NT2/D1 (cell line): ENCODE data around the gene HORMAD2.

Source experiments
- DNase-seq: peaks from one replicate; pipeline ENCODE4 v3.0.0-alpha.2; 2011; ENCODE audit warnings: low read depth, low spot score
- H3K27me3 ChIP-seq: 2 replicates; pipeline ENCODE4 v1.6.0; 2011; ENCODE audit warnings: mild to moderate bottlenecking; ENCODE audit not compliant: insufficient read length, insufficient read depth
- H3K36me3 ChIP-seq: 2 replicates; pipeline ENCODE4 v1.6.1; 2011; ENCODE audit warnings: mild to moderate bottlenecking, low read length, mixed read lengths; ENCODE audit not compliant: insufficient read depth, insufficient read length
- H3K4me1 ChIP-seq: 2 replicates; pipeline ENCODE4 v1.5.1; 2011; ENCODE audit not compliant: insufficient read depth, insufficient read length
- H3K4me3 ChIP-seq: 2 replicates; pipeline ENCODE4 v1.5.1; 2011; ENCODE audit warnings: low read depth; ENCODE audit not compliant: insufficient read length
- H3K9ac ChIP-seq: 2 replicates; pipeline ENCODE4 v1.6.0; 2011; ENCODE audit warnings: low read depth; ENCODE audit not compliant: insufficient read length
- H3K9me3 ChIP-seq: 2 replicates; pipeline ENCODE4 v1.5.1; 2011; ENCODE audit warnings: mild to moderate bottlenecking, low read length; ENCODE audit not compliant: insufficient read depth
- SUZ12 ChIP-seq: IDR thresholded peaks from 2 replicates; pipeline ENCODE4 v1.6.1; 2011; ENCODE audit not compliant: insufficient read length, insufficient read depth; ENCODE audit errors: extremely low read depth
- YY1 ChIP-seq: IDR thresholded peaks from 2 replicates; pipeline ENCODE4 v1.6.1; 2011; ENCODE audit not compliant: insufficient read length, insufficient read depth
- ZNF274 ChIP-seq: IDR thresholded peaks from 2 replicates; pipeline ENCODE4 v1.6.1; 2011; ENCODE audit warnings: mild to moderate bottlenecking, low read depth, low read length

HORMAD2 gene

GRCh38 chr22:30040499-30041260, 39.6 kb upstream of the HORMAD2 start:
- Histone ChIP-seq H3K4me1 (peaks cover 3% of the 10 kb centered on the region), H3K9ac (no peak overlapping the region), H3K4me3 (no peak overlapping the region), H3K36me3 (no peaks in the 10 kb centered on the region), H3K27me3 (no peaks in the 10 kb centered on the region), H3K9me3 (no peaks in the 10 kb centered on the region)
- no peak for DNase-seq
- no peak for TF ChIP-seq ZNF274
- no peak for TF ChIP-seq YY1
- TF ChIP-seq SUZ12 = no peak

- no peaks in the 10 kb centered on the region for H3K4me1 ChIP-seq
- TF ChIP-seq ZNF274 = no peak
- TF ChIP-seq YY1 = no peak
- no peak for TF ChIP-seq SUZ12
These were observed 38.8 kb upstream of the HORMAD2 start for GRCh38 chr22:30041475-30041874.

DNA sequence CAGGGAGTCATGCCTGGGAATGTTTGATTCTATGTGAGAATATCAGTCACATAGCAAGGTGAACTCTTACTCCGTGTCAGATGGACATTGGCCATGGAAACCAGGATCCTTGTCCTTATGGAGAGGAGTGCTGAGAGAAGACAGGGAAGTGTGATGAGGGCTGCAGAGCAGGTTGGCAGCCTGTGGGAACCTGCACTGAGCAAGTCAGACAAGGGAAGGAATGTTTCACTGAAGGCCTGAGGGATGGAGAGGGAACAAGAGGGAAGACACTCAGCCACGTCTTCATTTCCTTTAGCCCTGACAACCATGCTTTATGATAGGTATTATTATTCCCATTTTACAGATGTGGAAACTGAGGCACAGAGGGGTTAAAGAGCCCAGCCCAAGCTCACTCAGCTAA, 38.4 kb upstream of the HORMAD2 start:
- DNase-seq = no peak
- H3K36me3 ChIP-seq = peaks cover 7% of the 10 kb centered on the region
- H3K9me3 ChIP-seq = no peaks in the 10 kb centered on the region
- H3K27me3 ChIP-seq = no peaks in the 10 kb centered on the region
- no peak for TF ChIP-seq ZNF274
- TF ChIP-seq SUZ12 = no peak
- TF ChIP-seq YY1 = no peak
- H3K9ac ChIP-seq = no peak overlapping the region
- no peaks in the 10 kb centered on the region for H3K4me1 ChIP-seq
- no peak overlapping the region for H3K4me3 ChIP-seq

More at GRCh38 chr22:30041475-30041874, 38.8 kb upstream of the HORMAD2 start:
- no peak overlapping the region for H3K4me3 ChIP-seq
- no peaks in the 10 kb centered on the region for H3K27me3 ChIP-seq
- peaks cover 3% of the 10 kb centered on the region for H3K36me3 ChIP-seq
- DNase-seq = no peak
- no peaks in the 10 kb centered on the region for H3K9me3 ChIP-seq
- H3K9ac ChIP-seq = no peak overlapping the region

GRCh38 chr22:30043161-30043560, 37.1 kb upstream of the HORMAD2 start:
- H3K27me3 ChIP-seq = no peaks in the 10 kb centered on the region
- TF ChIP-seq YY1 = no peak
- no peak for TF ChIP-seq SUZ12
- no peak for TF ChIP-seq ZNF274

GRCh38 chr22:30044369-30044768, 35.9 kb upstream of the HORMAD2 start:
- TF ChIP-seq ZNF274 (no peak), YY1 (no peak)
- Histone ChIP-seq H3K36me3 (peaks cover 14% of the 10 kb centered on the region), H3K4me3 (no peak overlapping the region), H3K9ac (no peak overlapping the region), H3K9me3 (no peaks in the 10 kb centered on the region), H3K4me1 (no peaks in the 10 kb centered on the region), H3K27me3 (no peaks in the 10 kb centered on the region)
- no peak for DNase-seq

More at GRCh38 chr22:30043161-30043560, 37.1 kb upstream of the HORMAD2 start:
- Histone ChIP-seq H3K36me3 (peaks cover 14% of the 10 kb centered on the region), H3K9me3 (no peaks in the 10 kb centered on the region), H3K9ac (no peak overlapping the region), H3K4me3 (no peak overlapping the region), H3K4me1 (no peaks in the 10 kb centered on the region)
- DNase-seq = no peak

GRCh38 chr22:30044881-30045493, 35.3 kb upstream of the HORMAD2 start:
- Histone ChIP-seq H3K36me3 (peaks cover 14% of the 10 kb centered on the region), H3K27me3 (no peaks in the 10 kb centered on the region), H3K9me3 (no peaks in the 10 kb centered on the region), H3K9ac (no peak overlapping the region), H3K4me1 (no peaks in the 10 kb centered on the region), H3K4me3 (no peak overlapping the region)
- DNase-seq = no peak
- TF ChIP-seq ZNF274 (no peak), SUZ12 (no peak), YY1 (no peak)

DNA sequence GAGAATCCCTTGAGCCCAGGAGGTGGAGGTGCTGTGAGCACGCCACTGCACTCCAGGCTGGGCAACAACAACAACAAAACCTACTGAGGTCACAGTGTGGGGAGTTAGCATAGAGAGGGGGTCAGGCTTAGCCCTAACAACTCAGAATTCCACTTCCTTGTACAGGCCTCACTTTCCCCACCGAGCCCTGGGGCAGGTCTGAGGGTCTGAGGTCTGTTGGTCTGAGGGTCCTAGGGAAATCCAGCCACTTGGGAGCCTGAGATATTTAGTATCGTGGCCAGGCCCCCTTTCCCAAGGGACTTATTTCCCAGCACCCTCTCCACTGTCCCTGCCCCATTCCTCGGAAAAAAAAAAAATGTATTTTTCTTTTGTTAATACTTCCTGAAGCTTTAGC, 34.8 kb upstream of the HORMAD2 start:
- H3K36me3 ChIP-seq = peaks cover 14% of the 10 kb centered on the region
- H3K4me1 ChIP-seq = no peaks in the 10 kb centered on the region
- no peaks in the 10 kb centered on the region for H3K27me3 ChIP-seq
- H3K4me3 ChIP-seq = no peak overlapping the region
- H3K9ac ChIP-seq = no peak overlapping the region
- TF ChIP-seq YY1 (no peak), ZNF274 (no peak), SUZ12 (no peak)
- no peak for DNase-seq
- H3K9me3 ChIP-seq = no peaks in the 10 kb centered on the region
